HFF-Myc (cell line): Measurements from ENCODE around the gene HEG1.
A peak's percentile ranks its signal among the peaks of the same experiment; 100 is the strongest.

ENCODE experiments used
- DNase-seq: peaks from one replicate; pipeline ENCODE4 v3.0.0-alpha.2; 2011; ENCODE audit warnings: low read depth; ENCODE audit errors: extremely low read depth
- H3K4me3 ChIP-seq: replicated peaks from 2 replicates; pipeline ENCODE4 v1.5.1; 2011; ENCODE audit warnings: low read depth, mild to moderate bottlenecking, control low read depth, low read length
- TF ChIP-seq, protein P1 (sequence below): IDR thresholded peaks from 2 replicates; pipeline ENCODE4 v1.5.1; 2012; ENCODE audit warnings: mild to moderate bottlenecking, low read depth, low read length, control low read depth; ENCODE audit errors: missing control alignments

HEG1 gene

DNA sequence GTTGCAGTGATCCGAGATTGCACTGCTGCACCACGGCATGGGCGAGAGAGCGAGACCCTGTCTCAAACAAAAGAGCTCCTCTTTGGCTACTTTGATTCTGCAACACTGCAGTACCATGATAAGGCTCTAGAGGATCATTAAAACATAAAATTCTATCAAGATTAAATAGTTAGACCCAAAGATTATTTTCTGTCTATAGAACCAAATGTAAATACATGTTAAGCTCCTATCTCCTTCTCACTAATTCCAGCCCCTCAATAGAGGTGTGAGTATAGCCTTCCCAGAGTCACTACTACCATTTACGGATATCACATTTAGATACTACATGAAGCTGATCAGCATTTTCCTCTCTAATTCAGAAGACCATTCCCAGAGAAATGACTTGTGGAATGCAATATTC, 116.9 kb downstream of the HEG1 start:
- DNase-seq: no peak
- H3K4me3 ChIP-seq: no peak overlapping the region
- TF ChIP-seq, protein P1, sequence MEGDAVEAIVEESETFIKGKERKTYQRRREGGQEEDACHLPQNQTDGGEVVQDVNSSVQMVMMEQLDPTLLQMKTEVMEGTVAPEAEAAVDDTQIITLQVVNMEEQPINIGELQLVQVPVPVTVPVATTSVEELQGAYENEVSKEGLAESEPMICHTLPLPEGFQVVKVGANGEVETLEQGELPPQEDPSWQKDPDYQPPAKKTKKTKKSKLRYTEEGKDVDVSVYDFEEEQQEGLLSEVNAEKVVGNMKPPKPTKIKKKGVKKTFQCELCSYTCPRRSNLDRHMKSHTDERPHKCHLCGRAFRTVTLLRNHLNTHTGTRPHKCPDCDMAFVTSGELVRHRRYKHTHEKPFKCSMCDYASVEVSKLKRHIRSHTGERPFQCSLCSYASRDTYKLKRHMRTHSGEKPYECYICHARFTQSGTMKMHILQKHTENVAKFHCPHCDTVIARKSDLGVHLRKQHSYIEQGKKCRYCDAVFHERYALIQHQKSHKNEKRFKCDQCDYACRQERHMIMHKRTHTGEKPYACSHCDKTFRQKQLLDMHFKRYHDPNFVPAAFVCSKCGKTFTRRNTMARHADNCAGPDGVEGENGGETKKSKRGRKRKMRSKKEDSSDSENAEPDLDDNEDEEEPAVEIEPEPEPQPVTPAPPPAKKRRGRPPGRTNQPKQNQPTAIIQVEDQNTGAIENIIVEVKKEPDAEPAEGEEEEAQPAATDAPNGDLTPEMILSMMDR: no peak

DNA sequence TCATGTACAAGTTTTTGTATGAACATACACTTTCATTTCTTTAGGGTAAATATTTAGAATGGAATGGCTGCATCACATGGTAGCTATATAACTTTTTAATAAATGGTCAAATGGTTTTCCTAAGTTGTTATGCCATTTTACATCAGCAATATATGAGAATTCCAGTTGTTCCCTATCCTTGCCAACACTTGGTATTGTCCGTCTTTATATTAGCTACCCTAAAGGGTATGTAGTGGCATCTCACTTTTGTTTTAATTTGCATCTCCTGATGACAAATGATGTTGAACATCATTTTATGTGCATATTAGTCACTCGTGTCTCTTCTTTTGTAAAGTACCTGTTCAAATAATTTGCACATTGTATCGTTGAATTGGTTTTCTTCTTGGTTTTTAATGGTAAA, 118.7 kb downstream of the HEG1 start:
- no peak for DNase-seq
- TF ChIP-seq, protein P1: no peak
- H3K4me3 ChIP-seq: no peak overlapping the region

DNA sequence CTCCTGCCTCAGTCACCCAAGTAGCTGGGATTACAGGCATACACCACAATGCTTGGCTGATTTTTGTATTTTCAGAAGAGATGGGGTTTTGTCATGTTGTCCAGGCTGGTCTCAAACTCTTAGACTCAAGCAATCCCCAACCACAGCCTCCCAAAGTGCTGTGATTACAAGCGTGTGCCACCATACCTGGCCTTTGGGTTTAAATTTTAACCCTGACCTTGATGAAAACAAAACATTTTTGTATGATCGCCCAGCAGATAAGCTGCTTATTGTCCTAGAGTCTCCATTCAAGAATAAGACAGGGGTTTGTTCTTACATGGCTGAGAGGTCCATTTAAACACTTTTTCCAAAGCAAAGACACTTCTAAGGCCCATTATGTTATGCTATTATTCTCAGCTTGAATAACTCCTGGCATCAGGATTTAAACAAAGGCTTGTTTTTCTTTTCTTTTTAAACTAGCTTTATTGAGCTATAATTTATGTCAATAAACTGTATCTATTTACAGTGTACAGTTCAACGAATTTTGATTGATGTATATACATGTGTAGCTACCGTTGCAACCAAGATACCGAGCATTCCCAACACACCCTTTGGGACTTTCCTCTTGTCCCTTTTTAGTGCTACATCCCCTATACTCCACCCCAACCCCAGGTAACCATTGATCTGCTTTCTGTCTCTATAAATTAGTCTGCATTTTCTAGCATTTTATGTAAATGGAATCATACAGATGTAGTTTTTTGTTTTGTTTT, 119.8 kb downstream of the HEG1 start:
- no peak overlapping the region for H3K4me3 ChIP-seq
- TF ChIP-seq, protein P1: no peak
- DNase-seq: no peak

DNA sequence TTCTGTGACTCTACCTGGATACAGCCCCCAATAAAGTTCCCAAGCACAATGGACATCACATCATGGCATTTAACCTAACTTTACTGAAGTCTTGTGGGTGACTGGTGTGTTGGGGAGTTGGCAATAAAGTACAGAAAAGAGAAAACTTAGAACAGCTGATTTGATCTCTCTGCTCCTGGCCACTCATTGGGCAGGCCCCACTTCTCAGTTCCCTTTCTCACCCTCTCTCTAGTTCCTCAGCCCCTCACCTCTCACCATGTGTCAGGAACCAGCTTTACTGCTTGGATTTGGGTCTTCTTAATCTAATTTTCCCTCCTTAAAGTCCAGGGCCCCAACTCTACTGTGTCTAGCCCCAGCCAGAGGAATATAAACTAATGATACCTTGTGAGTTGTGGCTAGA, 120.5 kb downstream of the HEG1 start:
- DNase-seq: no peak
- TF ChIP-seq, protein P1: no peak
- no peak overlapping the region for H3K4me3 ChIP-seq

DNA sequence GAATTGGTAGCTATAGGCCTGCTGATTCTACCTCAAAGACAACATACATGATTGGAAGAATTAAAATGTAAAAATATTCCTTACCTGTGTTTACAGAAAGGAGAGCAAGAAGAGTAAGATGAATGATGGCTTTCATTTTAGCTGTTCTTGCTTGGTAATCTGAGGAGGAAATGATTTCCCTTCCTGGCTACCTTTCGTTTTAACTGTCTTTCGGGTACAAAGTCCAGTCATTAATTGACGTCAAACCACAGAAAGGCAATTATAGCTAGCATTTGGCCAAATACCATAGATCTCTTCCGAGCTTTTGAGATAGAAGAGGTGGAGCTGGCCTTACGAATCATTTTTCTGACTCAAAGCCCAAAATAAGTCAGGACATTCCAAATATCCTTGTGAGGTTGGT, 121.2 kb downstream of the HEG1 start, which contains the start of gene MUC13:
TSS of gene MUC13 (minus strand) at position 175 of the 400 bp plus-strand sequence. CDS start at position 136, 39 bp downstream.
- no peak for DNase-seq
- TF ChIP-seq, protein P1: no peak

DNA sequence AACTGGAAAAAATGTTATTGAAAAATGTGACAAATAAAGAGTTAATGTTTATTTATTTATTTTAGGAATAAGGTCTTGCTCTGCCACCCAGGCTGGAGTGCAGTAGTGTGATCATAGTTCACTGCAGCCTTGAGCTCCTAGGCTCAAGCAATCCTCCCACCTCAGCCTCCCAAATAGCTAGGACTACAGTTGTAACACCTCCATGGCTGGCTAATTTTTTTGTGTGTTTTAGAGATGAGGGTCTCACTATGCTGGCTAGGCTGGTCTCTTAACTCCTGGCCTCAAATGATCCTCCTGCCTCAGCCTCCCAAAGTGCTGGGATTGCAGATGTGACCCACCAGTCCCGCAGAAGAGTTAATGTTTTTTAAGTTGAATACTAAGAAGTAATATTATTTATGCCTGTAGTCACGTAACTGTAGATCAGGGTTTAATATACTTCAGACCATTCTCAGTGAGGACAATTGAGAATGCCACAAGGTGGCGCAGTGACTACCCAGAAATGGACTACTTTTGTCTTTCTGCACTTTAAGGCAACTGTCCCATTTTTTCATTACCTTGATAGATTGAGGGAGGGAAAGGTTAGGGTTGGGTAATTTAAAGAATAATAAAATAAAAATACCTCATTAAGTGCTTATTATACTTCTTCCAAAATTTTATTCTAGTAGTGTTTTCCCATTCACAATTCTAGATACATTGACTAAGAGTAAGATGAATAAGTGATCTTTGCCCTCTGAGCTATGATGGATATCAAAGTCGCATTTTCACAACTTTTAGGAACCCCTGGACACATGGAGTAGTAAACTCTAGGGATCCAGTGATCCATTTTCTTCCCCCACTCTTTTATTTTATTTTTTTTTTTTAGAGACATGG, 127.2 kb downstream of the HEG1 start:
- no peak overlapping the region for H3K4me3 ChIP-seq
- DNase-seq: peak; percentile 61
- TF ChIP-seq, protein P1: peak; percentile 71

More for the DNA sequence above, 121.2 kb downstream of the HEG1 start, which contains the start of gene MUC13:
- H3K4me3 ChIP-seq: no peak within 1 kb of the TSS
